CD4-positive, alpha-beta T cell (primary cell): ENCODE results near the gene HPRT1. TPM values are rescaled to one million over a fixed set of nuclear protein-coding genes. Genes with fewer than 3 reads are reported as not detected.

ENCODE experiments used
- ATAC-seq: fragments of 200-7000 bp; cut with Tn5 transposase; one replicate; pipeline ENCODE4 v1.10.0; 2022; ENCODE audit warnings: mild to moderate bottlenecking; ENCODE audit not compliant: poor library complexity
- CTCF ChIA-PET: fragments of 350-600 bp; sonication (Branson Sonifier 250); formaldehyde crosslinking; loops from one replicate; lab custom pipeline; 2021; ENCODE audit warnings: antibody characterized with exemption, inconsistent platforms; lab: Charles Lee
- POLR2A ChIA-PET: fragments of 350-600 bp; sonication (Branson Sonifier 250); formaldehyde crosslinking; loops from one replicate; lab custom pipeline; 2021; ENCODE audit warnings: antibody characterized with exemption, inconsistent platforms; lab: Charles Lee
- DNase-seq, 14 experiments: peaks; one replicate each; pipeline ENCODE4 v3.0.0-alpha.2; 2013 to 2020; ENCODE audit warnings: mixed read lengths in 2 of 14
- H3K27ac ChIP-seq, 2 donors: one replicate each; pipeline versions ENCODE4 v1.5.1 to v1.7.0; 2013; ENCODE audit warnings: low read length in 2 of 2, low read depth in 1 of 2, mild to moderate bottlenecking in 1 of 2
- H3K27me3 ChIP-seq, 2 experiments: 1 replicate in 1 of 2; 2 replicates in 1 of 2; pipeline versions ENCODE4 v1.6.1 to v1.7.0; 2013; ENCODE audit warnings: low read length in 2 of 2, control low read depth in 1 of 2, mild to moderate bottlenecking in 1 of 2, moderate library complexity in 1 of 2; ENCODE audit not compliant: insufficient read depth in 2 of 2, control insufficient read depth in 1 of 2
- H3K36me3 ChIP-seq: one replicate; pipeline ENCODE4 v1.6.1; 2013; ENCODE audit warnings: low read length, control low read depth; ENCODE audit not compliant: insufficient read depth
- H3K4me1 ChIP-seq: one replicate; pipeline ENCODE4 v1.6.1; 2013; ENCODE audit warnings: low read length, control low read depth; ENCODE audit not compliant: insufficient read depth
- H3K4me3 ChIP-seq: one replicate; pipeline ENCODE4 v1.5.1; 2013; ENCODE audit warnings: mild to moderate bottlenecking, low read length, moderate library complexity
- H3K9me3 ChIP-seq, 2 experiments: 1 replicate in 1 of 2; 2 replicates in 1 of 2; pipeline versions ENCODE4 v1.6.1 to v1.7.0; 2013; ENCODE audit warnings: low read length in 2 of 2, mild to moderate bottlenecking in 2 of 2, control low read depth in 1 of 2, moderate library complexity in 1 of 2; ENCODE audit not compliant: control insufficient read depth in 1 of 2, insufficient read depth in 1 of 2
- H3K27ac Mint-ChIP-seq: one replicate; pipeline ENCODE4 v1.8.0; 2020; ENCODE audit warnings: mixed read lengths
- H3K27me3 Mint-ChIP-seq: one replicate; pipeline ENCODE4 v1.8.0; 2021; ENCODE audit warnings: mixed read lengths
- H3K36me3 Mint-ChIP-seq: one replicate; pipeline ENCODE4 v1.8.0; 2021; ENCODE audit warnings: low read depth, mixed read lengths
- H3K4me1 Mint-ChIP-seq: one replicate; pipeline ENCODE4 v1.8.0; 2021; ENCODE audit warnings: low read depth, mixed read lengths
- H3K4me3 Mint-ChIP-seq: one replicate; pipeline ENCODE4 v1.8.0; 2020; ENCODE audit warnings: mild to moderate bottlenecking, mixed read lengths
- H3K9me3 Mint-ChIP-seq: one replicate; pipeline ENCODE4 v1.8.0; 2020; ENCODE audit warnings: mixed read lengths
- CTCF ChIP-seq: fragments of 200-600 bp; IDR thresholded peaks from one replicate; pipeline ENCODE4 v1.8.0; 2022; ENCODE audit warnings: antibody characterized with exemption, mild to moderate bottlenecking
- intact Hi-C, 2 experiments: fragments of 100-400 bp; cut with DNase I in 1 of 2; cut with micrococcal nuclease in 1 of 2; formaldehyde crosslinking; loops; one replicate each; pipeline versions ENCODE4 v1.15.1 to v1.9.0; 2023 to 2025; cut with DNase I, micrococcal nuclease
- microRNA-seq: library from miRNA; unstranded; fragments of <30 nt; microRNA quantifications from one replicate; pipeline ENCODE4 v1.2.0, GENCODE V29; 2021; ENCODE audit warnings: borderline microRNAs expressed, borderline replicate concordance
- total RNA-seq, 174 experiments: library from RNA in 2 of 174; stranded (reverse) in 2 of 174; gene quantifications; one replicate each; pipeline ENCODE4 v1.2.3 and lab custom pipeline; 2021 to 2026

HPRT1 gene
- total RNA-seq, 2 experiments from 2014 or later: 14.1 to 15.5 TPM

- H3K27me3 ChIP-seq: peaks cover 38 to 77% of the 10 kb centered on the region in 2 experiments
- intact Hi-C loops: no loop called here
- TF ChIP-seq CTCF: no peak
Observed at GRCh38 chrX:134548257-134549201, 88.6 kb downstream of the HPRT1 start.

More at GRCh38 chrX:134548257-134549201, 88.6 kb downstream of the HPRT1 start:
- ChIA-PET CTCF (no interaction called here), POLR2A (no interaction called here)
- ATAC-seq: no peak
- H3K9me3 Mint-ChIP-seq: no peaks in the 10 kb centered on the region
- Histone ChIP-seq H3K4me3 (peak overlapping the region; percentile 52), H3K9me3 (peaks cover 0 to 15% of the 10 kb centered on the region in 2 experiments), H3K36me3 (no peaks in the 10 kb centered on the region), H3K4me1 (peaks cover 30% of the 10 kb centered on the region), H3K27ac (no peak overlapping the region)
- peak in 3 of 14 experiments; percentile 6 to 33 (median 17) for DNase-seq
- peaks cover 56% of the 10 kb centered on the region for H3K27me3 Mint-ChIP-seq
- no peaks in the 10 kb centered on the region for H3K36me3 Mint-ChIP-seq
- peaks cover 22% of the 10 kb centered on the region for H3K4me1 Mint-ChIP-seq
- peak overlapping the region; percentile 59 for H3K27ac Mint-ChIP-seq
- peak overlapping the region; percentile 91 for H3K4me3 Mint-ChIP-seq

Small RNA genes within 50 kb of the gene (microRNA-seq; reads per million reads assigned to microRNA genes)
- gene MIR424: 2,341 reads per million, percentile 91 among the genes with 10 or more reads in this experiment
- 1.2 reads per million for gene MIR450A1
- not detected for gene MIR450A2
- not detected for gene MIR450B
- gene MIR503: 10.4 reads per million, percentile 38 among the genes with 10 or more reads in this experiment
- 23.2 reads per million, percentile 50 among the genes with 10 or more reads in this experiment for gene MIR542

Other genes with a start within 250 kb of the HPRT1 start
- gene CCDC160, start 223.0 kb upstream of the HPRT1 start, total RNA-seq: not detected
- gene PHF6, start 86.9 kb upstream of the HPRT1 start, total RNA-seq: 1 to 10 TPM; 7.5 to 7.9 TPM
- gene PLAC1, start 198.3 kb downstream of the HPRT1 start, total RNA-seq: not detected